ENCODE results near the gene GCKR.

DNA sequence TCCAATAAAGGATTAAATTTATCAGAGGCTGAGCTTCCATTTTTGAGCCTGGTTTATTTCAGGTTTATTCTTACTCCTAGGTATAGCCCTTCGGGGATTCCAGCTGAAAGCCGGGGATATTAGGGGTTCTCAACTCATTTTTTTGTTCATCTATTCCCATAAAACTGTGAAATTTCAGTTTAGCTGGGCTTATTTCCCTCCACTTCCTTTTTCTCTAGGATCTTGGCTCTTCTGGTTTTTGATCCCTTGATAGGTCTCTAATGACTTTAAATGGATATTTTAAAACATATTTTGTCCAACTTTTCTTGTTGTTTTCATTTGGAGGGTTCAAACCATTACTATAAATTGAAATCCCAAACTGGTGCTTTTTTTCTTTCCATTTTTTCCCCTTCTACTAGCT lies 62.6 kb downstream of the GCKR start:
- TF ChIP-seq, protein P1, sequence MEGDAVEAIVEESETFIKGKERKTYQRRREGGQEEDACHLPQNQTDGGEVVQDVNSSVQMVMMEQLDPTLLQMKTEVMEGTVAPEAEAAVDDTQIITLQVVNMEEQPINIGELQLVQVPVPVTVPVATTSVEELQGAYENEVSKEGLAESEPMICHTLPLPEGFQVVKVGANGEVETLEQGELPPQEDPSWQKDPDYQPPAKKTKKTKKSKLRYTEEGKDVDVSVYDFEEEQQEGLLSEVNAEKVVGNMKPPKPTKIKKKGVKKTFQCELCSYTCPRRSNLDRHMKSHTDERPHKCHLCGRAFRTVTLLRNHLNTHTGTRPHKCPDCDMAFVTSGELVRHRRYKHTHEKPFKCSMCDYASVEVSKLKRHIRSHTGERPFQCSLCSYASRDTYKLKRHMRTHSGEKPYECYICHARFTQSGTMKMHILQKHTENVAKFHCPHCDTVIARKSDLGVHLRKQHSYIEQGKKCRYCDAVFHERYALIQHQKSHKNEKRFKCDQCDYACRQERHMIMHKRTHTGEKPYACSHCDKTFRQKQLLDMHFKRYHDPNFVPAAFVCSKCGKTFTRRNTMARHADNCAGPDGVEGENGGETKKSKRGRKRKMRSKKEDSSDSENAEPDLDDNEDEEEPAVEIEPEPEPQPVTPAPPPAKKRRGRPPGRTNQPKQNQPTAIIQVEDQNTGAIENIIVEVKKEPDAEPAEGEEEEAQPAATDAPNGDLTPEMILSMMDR (IDR thresholded peaks at IDR 0.05) = no peak
- TF ChIP-seq POLR2A (IDR thresholded peaks at IDR 0.05) = no peak
